ENCODE measurements around the gene ZNF529. TPM values are rescaled to one million over a fixed set of nuclear protein-coding genes. Genes with fewer than 3 reads are reported as not detected.

Gene ZNF529
- total and polyA plus RNA-seq, 8 donors, result 2.3 to 7.0 (median 3.7) TPM

- TF ChIP-seq CTCF (IDR thresholded peaks at IDR 0.05), result no peak
- ATAC-seq, result no peak
- H3K9me3 ChIP-seq, result no peaks in the 10 kb centered on the region
- WGBS, 2 donors, result 0 to 1% methylated on average over 11 of the region's 11 CpGs
- no peak for DNase-seq
- peak overlapping the region; percentile 70 to 86 (median 75) for H3K4me3 ChIP-seq
- no peaks in the 10 kb centered on the region for H3K27me3 ChIP-seq
- H3K27ac ChIP-seq, result peak overlapping the region; percentile 71 to 81 (median 76)
- H3K36me3 ChIP-seq, result peaks cover 2 to 6% (median 2%) of the 10 kb centered on the region in 3 donors
- intact Hi-C loops (cut with DNase I), result no loop called here
- FAIRE-seq, result no peak
- H3K4me1 ChIP-seq, result peaks cover 0 to 13% (median 12%) of the 10 kb centered on the region in 3 donors
These were observed 486 bp downstream of the ZNF529 start for GRCh38 chr19:36572593-36573019.

DNA sequence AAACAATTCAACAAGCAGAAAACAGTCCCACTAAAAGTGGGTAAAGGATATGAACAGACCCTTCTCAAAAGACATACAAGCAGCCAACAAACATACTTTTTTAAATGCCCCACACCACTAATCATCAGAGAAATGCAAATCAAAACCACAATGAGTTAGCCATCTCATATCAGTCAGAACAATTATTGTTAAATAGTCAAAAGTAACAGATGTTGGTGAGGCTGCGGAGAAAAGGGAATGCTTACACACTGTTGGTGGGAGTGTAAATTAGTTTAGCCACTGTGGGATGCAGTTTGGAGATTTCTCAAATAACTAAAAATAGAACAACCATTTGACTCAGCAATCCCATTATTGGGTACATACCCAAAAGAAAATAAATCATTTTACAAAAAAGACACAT is 8.7 kb downstream of the ZNF529 start:
- intact Hi-C loops (cut with DNase I), result no loop called here
- Histone ChIP-seq H3K27me3 (no peaks in the 10 kb centered on the region), H3K9me3 (no peaks in the 10 kb centered on the region), H3K4me1 (no peaks in the 10 kb centered on the region), H3K27ac (no peak overlapping the region), H3K36me3 (no peaks in the 10 kb centered on the region), H3K4me3 (no peak overlapping the region)
- DNase-seq, result no peak
- ATAC-seq, result no peak
- no peak for FAIRE-seq
- 91 to 96% methylated on average over 1 of the region's 1 CpG for WGBS, 2 donors
- TF ChIP-seq CTCF (IDR thresholded peaks at IDR 0.05), result no peak

GRCh38 chr19:36547001-36547732 is 25.9 kb downstream of the ZNF529 start:
- H3K4me3 ChIP-seq, result no peak overlapping the region
- DNase-seq (no peak), FAIRE-seq (no peak), ATAC-seq (no peak)
- H3K4me1 ChIP-seq, result no peaks in the 10 kb centered on the region
- TF ChIP-seq CTCF (IDR thresholded peaks at IDR 0.05), result no peak
- peaks cover 0 to 33% (median 16%) of the 10 kb centered on the region in 4 donors for H3K9me3 ChIP-seq
- no peaks in the 10 kb centered on the region for H3K27me3 ChIP-seq
- 97% methylated on average over 5 of the region's 5 CpGs for WGBS, 2 donors
- no peak overlapping the region for H3K27ac ChIP-seq
- H3K36me3 ChIP-seq, result peaks cover 8 to 60% (median 22%) of the 10 kb centered on the region in 3 donors
- intact Hi-C loops (cut with DNase I), result no loop called here

- Histone ChIP-seq H3K9me3 (peaks cover 0 to 2% (median 0%) of the 10 kb centered on the region in 4 donors), H3K4me1 (peaks cover 0 to 13% (median 9%) of the 10 kb centered on the region in 3 donors), H3K27ac (peak overlapping the region; percentile 25 to 93 (median 82)), H3K36me3 (peaks cover 0 to 1% (median 0%) of the 10 kb centered on the region in 3 donors), H3K27me3 (no peaks in the 10 kb centered on the region), H3K4me3 (peak overlapping the region; percentile 48 to 69 (median 57))
- 4 to 7% methylated on average over 12 of the region's 12 CpGs for WGBS, 2 donors
- DNase-seq (peak in 1 of 6 donors; percentile 12), FAIRE-seq (no peak), ATAC-seq (peak; percentile 9 to 24 (median 14))
- intact Hi-C loops (cut with DNase I), result no loop called here
- no peak for TF ChIP-seq CTCF (IDR thresholded peaks at IDR 0.05)
These were observed 44.1 kb downstream of the ZNF529 start for GRCh38 chr19:36528921-36529518.
